Measurements from ENCODE around the gene GALNT17. TPM values are rescaled to one million over a fixed set of nuclear protein-coding genes. Genes with fewer than 3 reads are reported as not detected.

Gene GALNT17
- total RNA-seq, 1 donor from 2014 or later = 0.12 TPM

- no peak for TF ChIP-seq CTCF (conservative IDR thresholded peaks at IDR 0.05; ENCODE audit: low read depth, low read length)
- DNase-seq (ENCODE audit: low read depth) = no peak
- H3K4me3 ChIP-seq (ENCODE audit: low read depth, low read length) = no peak overlapping the region
Measured at GRCh38 chr7:71457846-71458590, 326.1 kb downstream of the GALNT17 start.

- no peak for DNase-seq (ENCODE audit: low read depth)
- no peak for TF ChIP-seq CTCF (conservative IDR thresholded peaks at IDR 0.05; ENCODE audit: low read depth, low read length)
- H3K4me3 ChIP-seq (ENCODE audit: low read depth, low read length) = no peak overlapping the region
Measured at GRCh38 chr7:71459132-71459531, 327.2 kb downstream of the GALNT17 start.

- no peak for TF ChIP-seq CTCF (conservative IDR thresholded peaks at IDR 0.05; ENCODE audit: low read depth, low read length)
- no peak overlapping the region for H3K4me3 ChIP-seq (ENCODE audit: low read depth, low read length)
- DNase-seq (ENCODE audit: low read depth) = no peak
Measured at GRCh38 chr7:71461572-71461971, 329.6 kb downstream of the GALNT17 start.

- no peak overlapping the region for H3K4me3 ChIP-seq (ENCODE audit: low read depth, low read length)
- DNase-seq (ENCODE audit: low read depth) = no peak
- TF ChIP-seq CTCF (conservative IDR thresholded peaks at IDR 0.05; ENCODE audit: low read depth, low read length) = no peak
Measured at GRCh38 chr7:71465741-71466189, 333.8 kb downstream of the GALNT17 start.

GRCh38 chr7:71466448-71467145 lies 334.7 kb downstream of the GALNT17 start:
- no peak for TF ChIP-seq CTCF (conservative IDR thresholded peaks at IDR 0.05; ENCODE audit: low read depth, low read length)
- DNase-seq (ENCODE audit: low read depth) = no peak
- H3K4me3 ChIP-seq (ENCODE audit: low read depth, low read length) = no peak overlapping the region

- DNase-seq (ENCODE audit: low read depth) = no peak
- no peak for TF ChIP-seq CTCF (conservative IDR thresholded peaks at IDR 0.05; ENCODE audit: low read depth, low read length)
- H3K4me3 ChIP-seq (ENCODE audit: low read depth, low read length) = no peak overlapping the region
Measured at GRCh38 chr7:71470326-71470725, 338.4 kb downstream of the GALNT17 start.
